HepG2 (cell line): ENCODE data around the gene ALB.

Experiments
- RAD21 ChIP-seq: fragments of 450-650 bp; formaldehyde crosslinking; IDR thresholded peaks from 2 replicates; pipeline ENCODE4 v1.5.0; 2020; ENCODE audit warnings: mild to moderate bottlenecking
- ZNF296 ChIP-seq: sonication (generic); formaldehyde crosslinking; conservative IDR thresholded peaks from 2 replicates; pipeline ENCODE4 v1.5.0; 2020; ENCODE audit warnings: mild to moderate bottlenecking, missing genetic modification reagents

DNA sequence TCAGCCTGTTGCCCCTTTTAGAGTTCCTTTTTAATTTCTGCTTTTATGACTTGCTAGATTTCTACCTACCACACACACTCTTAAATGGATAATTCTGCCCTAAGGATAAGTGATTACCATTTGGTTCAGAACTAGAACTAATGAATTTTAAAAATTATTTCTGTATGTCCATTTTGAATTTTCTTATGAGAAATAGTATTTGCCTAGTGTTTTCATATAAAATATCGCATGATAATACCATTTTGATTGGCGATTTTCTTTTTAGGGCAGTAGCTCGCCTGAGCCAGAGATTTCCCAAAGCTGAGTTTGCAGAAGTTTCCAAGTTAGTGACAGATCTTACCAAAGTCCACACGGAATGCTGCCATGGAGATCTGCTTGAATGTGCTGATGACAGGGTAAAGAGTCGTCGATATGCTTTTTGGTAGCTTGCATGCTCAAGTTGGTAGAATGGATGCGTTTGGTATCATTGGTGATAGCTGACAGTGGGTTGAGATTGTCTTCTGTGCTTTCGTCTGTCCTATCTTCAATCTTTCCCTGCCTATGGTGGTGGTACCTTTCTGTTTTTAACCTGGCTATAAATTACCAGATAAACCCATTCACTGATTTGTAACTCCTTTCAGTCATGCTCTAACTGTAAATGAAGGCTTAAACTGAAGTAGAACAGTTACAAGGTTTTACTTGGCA is 7.8 kb downstream of the ALB start:
- TF ChIP-seq RAD21 (CRISPR knock-in tag) = no peak
- TF ChIP-seq ZNF296 = no peak
